ENCODE data around the gene ADARB2. TPM values are rescaled to one million over a fixed set of nuclear protein-coding genes. Genes with fewer than 3 reads are reported as not detected.

ADARB2 gene
- total and polyA plus RNA-seq, 5 donors = 0.53 to 1.6 (median 0.59) TPM

DNA sequence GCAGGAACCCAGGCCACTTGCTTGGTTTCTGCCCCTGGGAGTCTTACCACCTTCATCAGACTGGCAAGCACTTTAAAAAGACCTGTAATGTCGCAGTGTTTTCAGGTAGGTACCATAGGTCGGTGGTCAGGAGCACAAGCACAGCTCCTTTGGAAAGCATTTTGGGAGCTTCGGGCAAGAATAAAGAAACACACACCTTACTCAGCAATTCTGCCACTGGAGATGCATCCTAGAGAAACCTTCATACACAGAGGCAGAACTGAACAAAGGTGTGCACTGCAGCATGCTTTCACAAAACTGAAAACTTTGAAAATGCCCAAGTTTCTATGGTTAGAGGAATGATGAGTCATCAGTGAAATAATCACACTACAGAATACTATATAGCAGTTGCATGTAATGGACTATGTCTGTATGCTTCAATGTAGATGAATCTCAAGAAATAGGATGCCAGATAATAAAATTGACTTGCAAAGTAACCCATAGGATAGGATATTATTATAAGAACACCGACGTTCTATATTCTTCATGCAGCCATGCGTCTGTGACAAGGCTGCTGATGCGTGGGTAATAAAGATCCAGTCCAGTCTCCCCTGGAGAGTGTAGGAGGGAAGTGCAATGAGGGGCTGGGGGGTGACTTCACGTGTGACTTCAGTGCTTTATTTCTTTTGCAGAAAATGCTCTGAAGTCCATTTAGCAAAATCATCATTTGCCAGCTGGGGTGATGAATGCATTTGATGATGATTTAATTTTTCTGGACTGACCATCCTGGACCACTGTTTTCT is 371.6 kb downstream of the ADARB2 start:
- no peak for ATAC-seq
- Histone ChIP-seq H3K4me1 (ENCODE audit: control insufficient read depth, insufficient read depth, low read length) (no peaks in the 10 kb centered on the region), H3K27me3 (ENCODE audit: control insufficient read depth, insufficient read depth) (no peaks in the 10 kb centered on the region), H3K4me3 (ENCODE audit: low read length) (no peak overlapping the region), H3K9me3 (ENCODE audit: control insufficient read depth, low read length) (no peaks in the 10 kb centered on the region), H3K27ac (ENCODE audit: low read length) (no peak overlapping the region)
- no peak for DNase-seq
- intact Hi-C loops (cut with DNase I) = no loop called here
- 79% methylated on average over 8 of the region's 8 CpGs for WGBS

- 88% methylated on average over 16 of the region's 16 CpGs for WGBS
- Histone ChIP-seq H3K9me3 (ENCODE audit: control insufficient read depth, low read length) (no peaks in the 10 kb centered on the region), H3K27ac (ENCODE audit: low read length) (no peak overlapping the region), H3K4me1 (ENCODE audit: control insufficient read depth, insufficient read depth, low read length) (no peaks in the 10 kb centered on the region), H3K4me3 (ENCODE audit: low read length) (no peak overlapping the region), H3K27me3 (ENCODE audit: control insufficient read depth, insufficient read depth) (no peaks in the 10 kb centered on the region)
- ATAC-seq = no peak
- intact Hi-C loops (cut with DNase I) = no loop called here
- DNase-seq = peak in 1 of 3 donors; percentile 19
Observed at GRCh38 chr10:1364151-1364910, 373.0 kb downstream of the ADARB2 start.

- 59% methylated on average over 63 of the region's 63 CpGs for WGBS
- intact Hi-C loops (cut with DNase I) = no loop called here
- H3K27ac ChIP-seq (ENCODE audit: low read length) = no peak overlapping the region
- no peaks in the 10 kb centered on the region for H3K9me3 ChIP-seq (ENCODE audit: control insufficient read depth, low read length)
- DNase-seq (peak in 1 of 3 donors; percentile 50), ATAC-seq (no peak)
- H3K4me1 ChIP-seq (ENCODE audit: control insufficient read depth, insufficient read depth, low read length) = no peaks in the 10 kb centered on the region
- H3K27me3 ChIP-seq (ENCODE audit: control insufficient read depth, insufficient read depth) = no peaks in the 10 kb centered on the region
- no peak overlapping the region for H3K4me3 ChIP-seq (ENCODE audit: low read length)
Observed at GRCh38 chr10:1363446-1364121, 373.7 kb downstream of the ADARB2 start.

DNA sequence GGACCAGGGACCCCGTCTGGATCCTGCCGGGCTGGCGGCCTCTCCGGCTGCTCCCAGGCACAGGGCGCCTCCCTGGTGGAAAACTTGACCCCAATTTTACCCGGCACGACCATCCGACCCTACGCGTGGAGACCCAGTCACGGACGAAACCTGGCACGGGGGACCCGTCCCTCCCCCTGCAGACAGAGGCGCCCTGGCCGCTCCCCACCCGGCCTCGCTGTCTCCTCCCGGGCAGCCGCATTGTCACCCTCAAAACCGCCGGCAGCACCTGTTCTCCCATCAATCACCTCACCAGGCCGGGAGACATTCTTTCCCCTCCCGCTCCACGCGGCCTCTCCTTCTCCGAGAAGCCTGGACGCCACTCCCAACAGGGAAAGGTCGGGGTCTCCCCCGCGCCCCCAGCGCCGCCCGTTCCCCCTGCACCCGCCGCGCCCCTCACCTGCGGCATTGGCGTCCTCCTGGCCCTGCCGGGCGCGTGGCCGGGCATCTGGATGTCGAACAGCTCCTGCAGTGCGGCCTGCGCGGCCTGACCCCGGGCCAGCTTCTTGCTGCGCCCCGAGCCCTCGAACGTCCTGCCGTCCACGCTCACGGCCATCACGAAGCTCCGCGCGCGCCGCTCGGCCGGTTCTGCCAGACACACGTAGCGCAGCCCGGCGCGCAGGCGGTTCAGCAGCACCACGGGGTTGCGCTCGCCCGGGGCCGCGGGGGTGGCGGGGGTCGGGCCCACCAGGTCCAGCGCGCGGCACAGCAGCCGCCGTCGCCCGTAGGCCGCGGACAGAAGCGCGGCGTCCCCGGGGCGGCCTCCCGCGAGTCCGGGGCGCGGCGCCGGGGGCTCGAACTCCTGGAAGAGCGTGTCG is 374.5 kb downstream of the ADARB2 start:
- no peak overlapping the region for H3K27ac ChIP-seq (ENCODE audit: low read length)
- no peaks in the 10 kb centered on the region for H3K4me1 ChIP-seq (ENCODE audit: control insufficient read depth, insufficient read depth, low read length)
- no peaks in the 10 kb centered on the region for H3K9me3 ChIP-seq (ENCODE audit: control insufficient read depth, low read length)
- intact Hi-C loops (cut with DNase I) = no loop called here
- ATAC-seq (no peak), DNase-seq (peak in 1 of 3 donors; percentile 31)
- H3K27me3 ChIP-seq (ENCODE audit: control insufficient read depth, insufficient read depth) = no peaks in the 10 kb centered on the region
- WGBS = 65% methylated on average over 101 of the region's 101 CpGs
- H3K4me3 ChIP-seq (ENCODE audit: low read length) = no peak overlapping the region

DNA sequence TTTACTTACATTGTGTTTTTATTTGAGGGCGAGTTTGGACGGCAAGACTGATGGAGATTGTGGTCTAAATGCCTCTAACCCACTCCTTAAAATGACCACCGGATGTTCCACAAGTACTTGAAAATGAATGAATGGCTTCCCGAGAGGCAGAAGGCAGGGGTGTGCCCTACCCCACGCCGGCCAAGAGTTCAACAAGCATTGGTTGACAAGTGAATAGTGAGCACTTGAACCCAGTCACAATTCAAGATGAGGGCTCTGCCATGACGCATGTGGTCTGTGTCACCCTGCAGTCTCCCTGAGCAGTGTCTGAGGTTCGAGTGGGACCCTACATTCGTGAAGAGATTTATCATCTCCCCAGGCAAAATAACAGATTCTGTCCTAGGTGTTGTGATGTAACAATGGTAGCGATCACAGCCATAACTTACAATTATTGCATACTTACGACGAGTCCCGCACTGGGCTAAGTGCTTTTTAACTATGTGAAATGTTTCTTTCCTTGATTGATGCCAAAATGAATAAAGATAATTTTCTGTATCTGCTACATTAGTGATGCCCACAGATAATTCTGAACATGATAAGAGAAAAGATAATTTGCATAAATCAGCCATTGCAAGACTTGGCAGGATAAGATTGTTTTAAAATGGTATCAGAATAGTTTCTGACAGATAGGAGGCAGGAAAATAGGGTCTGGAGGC is 375.8 kb downstream of the ADARB2 start:
- H3K4me3 ChIP-seq (ENCODE audit: low read length) = no peak overlapping the region
- ATAC-seq (no peak), DNase-seq (no peak)
- H3K27me3 ChIP-seq (ENCODE audit: control insufficient read depth, insufficient read depth) = no peaks in the 10 kb centered on the region
- H3K27ac ChIP-seq (ENCODE audit: low read length) = no peak overlapping the region
- no peaks in the 10 kb centered on the region for H3K9me3 ChIP-seq (ENCODE audit: control insufficient read depth, low read length)
- WGBS = 78% methylated on average over 13 of the region's 13 CpGs
- no peaks in the 10 kb centered on the region for H3K4me1 ChIP-seq (ENCODE audit: control insufficient read depth, insufficient read depth, low read length)
- intact Hi-C loops (cut with DNase I) = no loop called here

GRCh38 chr10:1360558-1361164 is 376.7 kb downstream of the ADARB2 start:
- ATAC-seq (no peak), DNase-seq (peak in 1 of 3 donors; percentile 40)
- intact Hi-C loops (cut with DNase I) = no loop called here
- 46% methylated on average over 20 of the region's 20 CpGs for WGBS
- H3K27ac ChIP-seq (ENCODE audit: low read length) = no peak overlapping the region
- no peak overlapping the region for H3K4me3 ChIP-seq (ENCODE audit: low read length)
- no peaks in the 10 kb centered on the region for H3K9me3 ChIP-seq (ENCODE audit: control insufficient read depth, low read length)
- H3K4me1 ChIP-seq (ENCODE audit: control insufficient read depth, insufficient read depth, low read length) = no peaks in the 10 kb centered on the region
- H3K27me3 ChIP-seq (ENCODE audit: control insufficient read depth, insufficient read depth) = no peaks in the 10 kb centered on the region

GRCh38 chr10:1360011-1360557 is 377.2 kb downstream of the ADARB2 start:
- no peak overlapping the region for H3K4me3 ChIP-seq (ENCODE audit: low read length)
- 58% methylated on average over 19 of the region's 19 CpGs for WGBS
- no peaks in the 10 kb centered on the region for H3K9me3 ChIP-seq (ENCODE audit: control insufficient read depth, low read length)
- H3K27me3 ChIP-seq (ENCODE audit: control insufficient read depth, insufficient read depth) = no peaks in the 10 kb centered on the region
- ATAC-seq (no peak), DNase-seq (peak in 1 of 3 donors; percentile 19)
- no peaks in the 10 kb centered on the region for H3K4me1 ChIP-seq (ENCODE audit: control insufficient read depth, insufficient read depth, low read length)
- H3K27ac ChIP-seq (ENCODE audit: low read length) = no peak overlapping the region
- intact Hi-C loops (cut with DNase I) = no loop called here

DNA sequence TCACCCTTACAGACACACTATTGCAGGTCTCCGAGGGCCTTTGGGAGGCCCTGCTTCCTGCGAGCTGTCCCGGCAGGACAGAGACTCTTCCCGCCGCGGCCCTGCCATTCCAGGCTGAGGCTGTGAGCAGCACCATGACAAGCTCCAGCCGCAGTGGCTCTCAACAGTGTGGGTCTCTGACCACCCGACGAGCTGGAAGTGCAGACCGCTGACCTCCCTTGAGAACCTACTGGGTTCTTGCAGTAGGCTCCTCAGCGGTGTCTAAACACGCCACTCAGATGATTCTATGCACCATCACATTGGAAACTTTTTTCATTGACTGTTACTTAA is 377.7 kb downstream of the ADARB2 start:
- no peaks in the 10 kb centered on the region for H3K9me3 ChIP-seq (ENCODE audit: control insufficient read depth, low read length)
- no peak overlapping the region for H3K27ac ChIP-seq (ENCODE audit: low read length)
- H3K4me1 ChIP-seq (ENCODE audit: control insufficient read depth, insufficient read depth, low read length) = no peaks in the 10 kb centered on the region
- no peak for ATAC-seq
- WGBS = 87% methylated on average over 12 of the region's 12 CpGs
- no peak overlapping the region for H3K4me3 ChIP-seq (ENCODE audit: low read length)
- no peaks in the 10 kb centered on the region for H3K27me3 ChIP-seq (ENCODE audit: control insufficient read depth, insufficient read depth)
- intact Hi-C loops (cut with DNase I) = no loop called here
- peak in 1 of 3 donors; percentile 23 for DNase-seq

DNA sequence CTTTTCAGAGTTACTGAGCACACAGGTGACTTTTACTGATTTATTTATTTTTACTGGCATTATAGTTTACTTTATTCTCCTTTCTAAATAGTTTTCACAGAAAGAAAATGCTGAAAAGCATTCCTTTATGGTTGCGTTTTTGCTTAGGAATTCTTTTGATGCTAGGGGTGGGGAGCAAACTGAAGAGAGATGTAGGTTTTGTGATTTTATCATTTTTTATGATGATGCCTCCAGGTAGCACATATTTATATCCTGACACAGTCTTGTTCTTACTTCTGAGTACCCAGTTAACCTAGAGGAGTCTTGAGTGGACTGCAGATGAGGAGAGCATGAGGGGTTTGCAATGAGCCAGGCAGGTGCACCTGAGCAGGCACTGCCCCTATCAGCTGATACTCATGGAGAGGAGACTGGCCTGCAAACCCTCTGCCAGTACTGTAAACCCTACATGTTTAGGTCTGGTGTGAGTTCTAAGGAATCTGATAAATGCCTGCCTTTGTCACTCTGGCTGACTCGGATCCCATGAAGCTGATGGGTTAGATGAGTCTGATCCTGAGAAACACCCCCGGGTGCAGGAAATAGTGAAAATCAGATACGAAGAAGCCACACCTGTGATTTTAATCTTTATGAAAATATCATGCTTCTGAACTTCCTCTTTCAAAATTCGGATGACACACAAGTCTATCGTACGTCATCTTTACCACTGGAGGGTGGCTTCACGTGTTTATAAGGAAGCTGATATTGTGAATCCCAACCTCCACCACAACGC is 378.3 kb downstream of the ADARB2 start:
- no peaks in the 10 kb centered on the region for H3K9me3 ChIP-seq (ENCODE audit: control insufficient read depth, low read length)
- H3K27ac ChIP-seq (ENCODE audit: low read length) = no peak overlapping the region
- no peak overlapping the region for H3K4me3 ChIP-seq (ENCODE audit: low read length)
- DNase-seq (no peak), ATAC-seq (no peak)
- H3K27me3 ChIP-seq (ENCODE audit: control insufficient read depth, insufficient read depth) = no peaks in the 10 kb centered on the region
- intact Hi-C loops (cut with DNase I) = no loop called here
- no peaks in the 10 kb centered on the region for H3K4me1 ChIP-seq (ENCODE audit: control insufficient read depth, insufficient read depth, low read length)
- WGBS = 67% methylated on average over 9 of the region's 9 CpGs
